ENCODE measurements around the gene AXIN1.

The AXIN1 gene

GRCh38 chr16:255183-255582, 97.3 kb downstream of the AXIN1 start:
- Histone ChIP-seq H3K9me3 (ENCODE audit: control insufficient read depth, insufficient read depth, low read length) (no peaks in the 10 kb centered on the region), H3K4me1 (ENCODE audit: control insufficient read depth, insufficient read depth, low read length) (no peaks in the 10 kb centered on the region), H3K9ac (ENCODE audit: low read depth, low read length) (no peak overlapping the region), H3K27me3 (ENCODE audit: control insufficient read depth, insufficient read depth, low read length) (no peaks in the 10 kb centered on the region), H3K36me3 (ENCODE audit: control insufficient read depth, insufficient read depth, low read length) (peaks cover 21% of the 10 kb centered on the region), H3K4me3 (ENCODE audit: low read depth, low read length) (no peak overlapping the region)

- H3K36me3 ChIP-seq (ENCODE audit: control insufficient read depth, insufficient read depth, low read length): peaks cover 15% of the 10 kb centered on the region
- no peaks in the 10 kb centered on the region for H3K9me3 ChIP-seq (ENCODE audit: control insufficient read depth, insufficient read depth, low read length)
- no peaks in the 10 kb centered on the region for H3K27me3 ChIP-seq (ENCODE audit: control insufficient read depth, insufficient read depth, low read length)
- no peaks in the 10 kb centered on the region for H3K4me1 ChIP-seq (ENCODE audit: control insufficient read depth, insufficient read depth, low read length)
- no peak overlapping the region for H3K4me3 ChIP-seq (ENCODE audit: low read depth, low read length)
- no peak overlapping the region for H3K9ac ChIP-seq (ENCODE audit: low read depth, low read length)
Measured at GRCh38 chr16:254461-254860, 98.1 kb downstream of the AXIN1 start.

- no peaks in the 10 kb centered on the region for H3K27me3 ChIP-seq (ENCODE audit: control insufficient read depth, insufficient read depth, low read length)
- H3K4me1 ChIP-seq (ENCODE audit: control insufficient read depth, insufficient read depth, low read length): no peaks in the 10 kb centered on the region
- peaks cover 11% of the 10 kb centered on the region for H3K36me3 ChIP-seq (ENCODE audit: control insufficient read depth, insufficient read depth, low read length)
- no peak overlapping the region for H3K9ac ChIP-seq (ENCODE audit: low read depth, low read length)
- H3K4me3 ChIP-seq (ENCODE audit: low read depth, low read length): no peak overlapping the region
- no peaks in the 10 kb centered on the region for H3K9me3 ChIP-seq (ENCODE audit: control insufficient read depth, insufficient read depth, low read length)
Measured at GRCh38 chr16:253833-254232, 98.7 kb downstream of the AXIN1 start.

- Histone ChIP-seq H3K4me3 (ENCODE audit: low read depth, low read length) (no peak overlapping the region), H3K9me3 (ENCODE audit: control insufficient read depth, insufficient read depth, low read length) (no peaks in the 10 kb centered on the region), H3K36me3 (ENCODE audit: control insufficient read depth, insufficient read depth, low read length) (peaks cover 11% of the 10 kb centered on the region), H3K4me1 (ENCODE audit: control insufficient read depth, insufficient read depth, low read length) (no peaks in the 10 kb centered on the region), H3K9ac (ENCODE audit: low read depth, low read length) (no peak overlapping the region), H3K27me3 (ENCODE audit: control insufficient read depth, insufficient read depth, low read length) (no peaks in the 10 kb centered on the region)
Measured at GRCh38 chr16:252366-253337, 99.9 kb downstream of the AXIN1 start.

- Histone ChIP-seq H3K36me3 (ENCODE audit: control insufficient read depth, insufficient read depth, low read length) (peaks cover 7% of the 10 kb centered on the region), H3K9me3 (ENCODE audit: control insufficient read depth, insufficient read depth, low read length) (no peaks in the 10 kb centered on the region), H3K9ac (ENCODE audit: low read depth, low read length) (no peak overlapping the region), H3K4me3 (ENCODE audit: low read depth, low read length) (no peak overlapping the region), H3K4me1 (ENCODE audit: control insufficient read depth, insufficient read depth, low read length) (no peaks in the 10 kb centered on the region), H3K27me3 (ENCODE audit: control insufficient read depth, insufficient read depth, low read length) (no peaks in the 10 kb centered on the region)
Measured at GRCh38 chr16:249431-249830, 103.1 kb downstream of the AXIN1 start.

- Histone ChIP-seq H3K36me3 (ENCODE audit: control insufficient read depth, insufficient read depth, low read length) (peaks cover 4% of the 10 kb centered on the region), H3K27me3 (ENCODE audit: control insufficient read depth, insufficient read depth, low read length) (no peaks in the 10 kb centered on the region), H3K9me3 (ENCODE audit: control insufficient read depth, insufficient read depth, low read length) (no peaks in the 10 kb centered on the region), H3K9ac (ENCODE audit: low read depth, low read length) (no peak overlapping the region), H3K4me1 (ENCODE audit: control insufficient read depth, insufficient read depth, low read length) (no peaks in the 10 kb centered on the region), H3K4me3 (ENCODE audit: low read depth, low read length) (no peak overlapping the region)
Measured at GRCh38 chr16:247027-247426, 105.5 kb downstream of the AXIN1 start.

- Histone ChIP-seq H3K27me3 (ENCODE audit: control insufficient read depth, insufficient read depth, low read length) (no peaks in the 10 kb centered on the region), H3K36me3 (ENCODE audit: control insufficient read depth, insufficient read depth, low read length) (peaks cover under 1% of the 10 kb centered on the region), H3K4me1 (ENCODE audit: control insufficient read depth, insufficient read depth, low read length) (no peaks in the 10 kb centered on the region), H3K4me3 (ENCODE audit: low read depth, low read length) (no peak overlapping the region), H3K9ac (ENCODE audit: low read depth, low read length) (no peak overlapping the region), H3K9me3 (ENCODE audit: control insufficient read depth, insufficient read depth, low read length) (no peaks in the 10 kb centered on the region)
Measured at GRCh38 chr16:245105-245504, 107.4 kb downstream of the AXIN1 start.

GRCh38 chr16:243348-243747, 109.2 kb downstream of the AXIN1 start:
- Histone ChIP-seq H3K4me1 (ENCODE audit: control insufficient read depth, insufficient read depth, low read length) (no peaks in the 10 kb centered on the region), H3K9ac (ENCODE audit: low read depth, low read length) (no peak overlapping the region), H3K36me3 (ENCODE audit: control insufficient read depth, insufficient read depth, low read length) (no peaks in the 10 kb centered on the region), H3K27me3 (ENCODE audit: control insufficient read depth, insufficient read depth, low read length) (no peaks in the 10 kb centered on the region), H3K9me3 (ENCODE audit: control insufficient read depth, insufficient read depth, low read length) (no peaks in the 10 kb centered on the region), H3K4me3 (ENCODE audit: low read depth, low read length) (no peak overlapping the region)

GRCh38 chr16:242281-242680, 110.2 kb downstream of the AXIN1 start:
- no peak overlapping the region for H3K9ac ChIP-seq (ENCODE audit: low read depth, low read length)
- no peak overlapping the region for H3K4me3 ChIP-seq (ENCODE audit: low read depth, low read length)
- no peaks in the 10 kb centered on the region for H3K4me1 ChIP-seq (ENCODE audit: control insufficient read depth, insufficient read depth, low read length)
- no peaks in the 10 kb centered on the region for H3K27me3 ChIP-seq (ENCODE audit: control insufficient read depth, insufficient read depth, low read length)
- no peaks in the 10 kb centered on the region for H3K9me3 ChIP-seq (ENCODE audit: control insufficient read depth, insufficient read depth, low read length)
- H3K36me3 ChIP-seq (ENCODE audit: control insufficient read depth, insufficient read depth, low read length): no peaks in the 10 kb centered on the region

- no peaks in the 10 kb centered on the region for H3K27me3 ChIP-seq (ENCODE audit: control insufficient read depth, insufficient read depth, low read length)
- no peak overlapping the region for H3K9ac ChIP-seq (ENCODE audit: low read depth, low read length)
- H3K4me3 ChIP-seq (ENCODE audit: low read depth, low read length): no peak overlapping the region
- H3K9me3 ChIP-seq (ENCODE audit: control insufficient read depth, insufficient read depth, low read length): no peaks in the 10 kb centered on the region
- H3K36me3 ChIP-seq (ENCODE audit: control insufficient read depth, insufficient read depth, low read length): no peaks in the 10 kb centered on the region
- no peaks in the 10 kb centered on the region for H3K4me1 ChIP-seq (ENCODE audit: control insufficient read depth, insufficient read depth, low read length)
Measured at GRCh38 chr16:240559-240958, 112.0 kb downstream of the AXIN1 start.

- Histone ChIP-seq H3K4me3 (ENCODE audit: low read depth, low read length) (no peak overlapping the region), H3K4me1 (ENCODE audit: control insufficient read depth, insufficient read depth, low read length) (no peaks in the 10 kb centered on the region), H3K9me3 (ENCODE audit: control insufficient read depth, insufficient read depth, low read length) (no peaks in the 10 kb centered on the region), H3K36me3 (ENCODE audit: control insufficient read depth, insufficient read depth, low read length) (no peaks in the 10 kb centered on the region), H3K27me3 (ENCODE audit: control insufficient read depth, insufficient read depth, low read length) (no peaks in the 10 kb centered on the region), H3K9ac (ENCODE audit: low read depth, low read length) (no peak overlapping the region)
Measured at GRCh38 chr16:239948-240277, 112.6 kb downstream of the AXIN1 start.
